Transverse colon (tissue), 4 donors: ENCODE data around the gene ARHGEF7.

Experiments
- CTCF ChIP-seq, 5 experiments: fragments of 200-600 bp in 3 of 5; fragments of 450-650 bp in 2 of 5; sonication (generic) in 3 of 5; IDR thresholded peaks; 1 replicate in 2 of 5; 2 replicates in 3 of 5; pipeline ENCODE4 v1.5.1; 2016 to 2017; ENCODE audit warnings: antibody characterized with exemption in 5 of 5, inconsistent platforms in 3 of 5, mild to moderate bottlenecking in 2 of 5, moderate library complexity in 1 of 5
- EP300 ChIP-seq: sonication (generic); formaldehyde crosslinking; IDR thresholded peaks from one replicate; pipeline ENCODE4 v1.6.1; 2017; ENCODE audit warnings: antibody characterized with exemption, low read depth
- POLR2A ChIP-seq: fragments of 450-650 bp; IDR thresholded peaks from one replicate; pipeline ENCODE4 v1.6.1; 2016; ENCODE audit warnings: antibody characterized with exemption, mild to moderate bottlenecking, moderate library complexity
- POLR2AphosphoS5 ChIP-seq, 3 donors: sonication (generic); formaldehyde crosslinking; IDR thresholded peaks; one replicate each; pipeline ENCODE4 v1.6.1; 2016; ENCODE audit warnings: antibody characterized with exemption in 3 of 3

- TF ChIP-seq EP300 (no peak), CTCF (IDR thresholded peaks at IDR 0.05) (no peak), POLR2AphosphoS5 (IDR thresholded peaks at IDR 0.05) (no peak), POLR2A (no peak)
Observed at GRCh38 chr13:111256458-111256857, 141.3 kb downstream of the ARHGEF7 start.
